ENCODE results near the gene SLC13A4.
"Not testable (repeated sequence)": the region's sequence is repeated elsewhere in the genome, so short reads cannot be mapped to it uniquely, and the experiment has no call there.

SLC13A4 gene

DNA sequence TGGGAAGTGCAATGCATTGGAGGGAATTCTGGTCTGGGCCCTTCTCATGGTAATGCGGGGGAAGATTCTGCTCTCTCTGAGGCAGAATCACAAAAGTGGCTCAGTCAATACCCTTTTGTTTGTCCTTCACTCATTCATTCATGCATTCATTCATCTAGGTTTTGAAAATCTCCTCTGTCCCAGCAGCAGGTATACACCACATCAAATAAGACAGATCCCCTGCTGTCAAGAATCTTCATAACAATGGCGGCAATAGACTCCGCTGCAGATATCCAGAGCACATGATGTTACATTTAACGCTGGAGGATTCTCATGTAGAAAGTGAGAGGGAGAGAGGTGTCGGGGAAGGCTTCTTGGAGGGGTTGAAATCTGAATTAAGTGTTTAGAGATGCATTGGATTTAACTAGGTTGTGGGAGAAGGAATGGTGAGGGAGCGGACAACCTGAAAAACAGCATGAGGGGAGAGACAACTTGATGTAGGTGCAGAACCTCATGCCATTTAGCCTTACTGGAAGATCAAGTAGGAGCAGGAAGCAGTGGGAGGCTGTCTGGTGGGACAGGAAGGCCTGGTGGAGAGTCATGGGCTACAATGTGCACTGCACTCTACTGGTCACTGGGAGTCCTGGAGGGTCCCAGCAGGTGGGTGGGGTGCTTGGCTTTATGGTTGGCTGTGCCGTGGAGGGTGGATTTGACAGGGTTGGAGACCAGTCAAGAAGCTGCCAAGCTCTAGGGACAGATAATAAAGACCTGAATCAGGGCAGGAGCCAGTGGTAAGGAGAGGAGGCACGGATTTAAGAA is 25.8 kb upstream of the SLC13A4 start:
- no peak for DNase-seq (ENCODE audit: low read depth in 2 of 2)

DNA sequence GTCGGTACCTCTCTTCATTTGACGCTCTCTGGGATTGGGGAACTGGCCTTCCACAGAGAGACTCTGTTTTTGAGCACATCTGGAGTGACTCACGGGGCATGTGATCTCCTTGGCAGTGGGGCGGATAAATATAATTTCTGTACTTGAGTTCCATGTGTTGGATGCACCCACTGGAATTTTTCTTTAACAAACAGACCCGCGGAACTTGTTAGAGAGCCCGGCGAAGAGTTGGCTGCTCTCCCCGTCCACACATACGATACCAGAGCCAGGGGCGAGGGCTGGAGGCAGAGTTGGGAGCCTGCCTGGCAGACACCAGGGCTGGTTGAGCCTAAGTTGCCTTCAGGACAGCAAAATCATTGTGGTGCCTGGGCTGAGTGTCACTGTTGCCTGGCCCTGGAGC is 20.8 kb upstream of the SLC13A4 start, which contains the start of gene FAM180A:
Gene FAM180A (minus strand): TSS at position 44 of the 400 bp plus-strand sequence. CDS start 233 bp downstream, outside the sequence.
- DNase-seq (ENCODE audit: low read depth in 2 of 2): no peak

DNA sequence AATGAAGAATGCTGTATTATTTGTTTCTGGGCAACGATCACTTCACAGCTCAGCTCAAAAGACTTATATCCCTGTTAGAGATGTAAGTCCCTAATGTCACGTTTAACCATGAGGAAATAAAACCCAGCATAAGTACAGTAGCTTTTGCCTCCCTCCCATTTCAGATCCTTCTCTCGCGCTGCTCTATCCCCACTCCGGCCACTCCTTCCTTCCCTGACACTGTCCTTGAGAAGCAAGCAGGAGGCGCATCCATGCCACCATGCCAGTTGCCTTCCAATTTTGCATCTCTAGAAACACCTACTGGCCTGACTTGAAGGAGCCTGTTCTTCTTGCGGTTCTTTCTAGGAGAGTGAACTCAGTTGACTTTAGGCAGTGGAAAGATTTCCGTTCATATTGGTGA is 19.4 kb upstream of the SLC13A4 start:
- DNase-seq (ENCODE audit: low read depth in 2 of 2): no peak

DNA sequence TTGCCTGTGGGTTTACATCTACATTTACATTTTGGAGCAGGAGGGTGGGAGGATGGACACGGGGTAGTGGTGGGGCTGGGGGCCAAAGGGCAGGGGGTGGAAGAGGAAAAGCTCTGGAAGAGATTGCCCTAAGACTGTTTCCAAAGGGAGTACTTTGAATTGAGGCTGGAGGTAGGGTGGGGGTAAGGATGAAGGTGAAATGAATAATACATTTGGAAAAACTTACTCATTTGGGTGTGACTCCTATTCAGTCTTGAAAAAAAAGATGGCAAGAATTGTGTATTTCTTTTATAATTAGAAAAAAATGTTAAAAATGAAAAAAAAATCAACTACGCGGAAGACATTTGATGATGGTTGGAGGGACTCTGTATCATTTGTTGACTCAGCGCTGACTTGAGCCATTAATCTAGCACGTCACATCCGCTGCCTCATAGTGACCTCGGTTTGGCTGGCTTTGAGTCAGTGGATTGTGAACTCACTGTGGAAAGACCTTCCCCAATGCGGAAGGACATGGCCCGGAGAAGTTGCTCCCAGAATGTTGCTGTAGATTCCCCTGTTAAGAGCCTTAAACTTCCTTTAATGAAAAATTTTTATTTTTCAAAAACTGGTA is 17.8 kb upstream of the SLC13A4 start:
- no peak for DNase-seq (ENCODE audit: low read depth in 2 of 2)

DNA sequence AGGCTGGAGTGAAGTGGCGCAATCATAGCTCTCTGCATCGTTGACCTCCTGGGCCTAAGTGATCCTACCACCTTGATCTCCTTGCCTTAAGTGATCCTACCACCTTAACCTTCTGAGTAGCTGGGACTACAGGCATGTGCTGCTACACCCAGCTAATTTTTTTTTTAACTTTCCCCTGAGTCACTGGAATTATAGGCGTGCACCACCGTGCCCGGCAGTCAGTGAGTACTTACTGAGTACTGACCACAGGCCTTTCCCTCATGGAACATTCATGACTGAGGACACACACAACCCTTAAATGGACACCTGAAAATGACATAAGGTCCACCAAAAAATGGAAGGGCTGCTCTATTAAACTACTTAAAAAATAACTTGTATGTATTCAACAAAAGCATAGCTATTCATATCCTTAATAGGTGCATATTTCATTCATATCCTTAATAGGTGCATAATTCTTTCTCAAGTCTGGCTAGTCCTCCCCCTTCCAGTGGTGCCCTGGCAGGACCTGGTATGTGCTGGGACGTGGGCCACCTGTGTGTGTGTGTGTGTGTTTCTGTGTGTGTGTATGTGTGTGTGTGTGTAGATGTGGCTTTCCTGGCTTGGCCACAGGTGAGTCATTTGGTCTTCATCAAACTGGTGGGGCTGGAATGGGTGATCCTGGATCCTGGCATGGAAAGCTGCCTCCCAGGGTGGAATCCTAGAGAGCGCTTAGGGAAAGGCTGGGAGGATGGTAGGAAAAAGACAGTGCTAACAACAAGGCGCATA is 17.1 kb upstream of the SLC13A4 start:
- no peak for DNase-seq (ENCODE audit: low read depth in 2 of 2)

DNA sequence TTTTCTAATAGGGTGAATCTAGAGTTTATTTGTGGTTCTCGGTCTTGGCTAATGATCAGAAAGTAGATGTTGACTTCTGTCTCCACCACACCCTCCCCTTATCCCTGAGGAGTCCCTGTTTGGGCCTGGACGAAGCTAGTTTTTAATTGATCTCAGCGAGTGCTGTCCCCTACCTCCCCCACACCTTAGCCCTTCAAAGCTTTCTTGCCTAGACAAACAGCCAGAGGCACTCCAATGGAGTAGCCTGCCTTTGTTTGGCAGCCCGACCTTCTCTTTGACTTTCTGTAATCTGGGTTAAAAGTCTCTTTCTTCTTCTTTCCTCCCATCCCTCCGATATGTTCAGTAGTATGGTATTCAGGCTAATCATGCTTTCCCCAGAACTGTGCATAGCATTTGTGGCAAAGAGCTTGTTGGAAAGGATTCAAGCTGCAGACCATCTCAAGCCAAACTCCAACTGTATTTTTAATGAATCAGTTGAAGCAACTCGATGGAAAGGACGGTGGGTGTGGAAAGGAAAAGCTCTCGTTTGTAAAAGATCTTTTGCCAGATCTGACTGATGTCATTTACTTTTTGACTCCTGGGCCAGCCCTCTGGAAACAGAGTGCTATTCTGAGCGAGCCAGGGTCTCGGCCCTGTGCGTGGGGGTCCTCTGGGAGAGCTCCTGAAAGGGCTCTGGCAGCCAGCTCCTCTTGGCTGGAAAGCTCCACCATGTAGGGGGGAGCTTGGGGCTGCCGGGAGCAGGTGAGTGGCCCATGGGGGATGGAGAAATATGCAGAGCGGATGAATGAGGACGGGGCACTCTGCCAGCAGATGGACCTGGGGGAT is 16.1 kb upstream of the SLC13A4 start:
- no peak for DNase-seq (ENCODE audit: low read depth in 2 of 2)

DNA sequence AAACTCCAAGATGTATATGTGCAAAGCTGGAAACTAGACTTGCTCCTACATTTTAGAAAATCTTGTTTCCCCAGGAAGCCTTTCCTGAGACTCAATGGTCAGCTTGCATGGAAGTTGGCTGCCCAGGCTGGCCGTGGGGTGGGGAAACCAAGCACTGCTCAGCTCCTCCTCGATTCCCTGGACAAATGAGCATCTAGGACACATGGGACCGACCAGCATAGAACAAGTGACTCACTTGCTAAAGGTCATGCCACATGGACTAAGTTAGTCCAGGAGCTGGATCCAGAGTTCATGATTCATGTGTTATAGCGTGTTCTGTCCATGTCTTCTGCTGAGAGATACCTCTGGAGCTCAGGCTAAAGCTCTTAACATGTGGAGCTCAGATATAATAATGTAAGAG is 14.4 kb upstream of the SLC13A4 start:
- DNase-seq (ENCODE audit: low read depth in 2 of 2): no peak

DNA sequence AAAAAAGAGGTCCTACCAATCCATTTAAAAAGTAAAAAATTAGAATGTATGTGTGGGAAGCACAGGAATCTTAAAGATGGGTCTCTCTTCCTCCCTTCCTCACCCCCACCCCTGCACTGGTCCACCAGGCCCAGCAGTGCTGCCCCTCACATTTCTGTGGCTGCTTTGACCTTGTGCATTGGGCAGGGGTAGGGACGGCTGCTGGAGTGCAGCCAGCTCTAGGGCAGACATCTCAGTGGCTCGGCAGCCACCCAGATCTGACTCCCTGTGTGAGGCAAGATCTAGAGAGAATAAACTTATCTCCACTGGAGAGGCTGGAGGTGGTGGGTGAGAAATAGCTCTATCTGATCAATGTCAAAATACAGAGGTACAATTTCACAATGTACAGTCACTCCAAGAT is 13.9 kb upstream of the SLC13A4 start:
- DNase-seq (ENCODE audit: low read depth in 2 of 2): no peak

DNA sequence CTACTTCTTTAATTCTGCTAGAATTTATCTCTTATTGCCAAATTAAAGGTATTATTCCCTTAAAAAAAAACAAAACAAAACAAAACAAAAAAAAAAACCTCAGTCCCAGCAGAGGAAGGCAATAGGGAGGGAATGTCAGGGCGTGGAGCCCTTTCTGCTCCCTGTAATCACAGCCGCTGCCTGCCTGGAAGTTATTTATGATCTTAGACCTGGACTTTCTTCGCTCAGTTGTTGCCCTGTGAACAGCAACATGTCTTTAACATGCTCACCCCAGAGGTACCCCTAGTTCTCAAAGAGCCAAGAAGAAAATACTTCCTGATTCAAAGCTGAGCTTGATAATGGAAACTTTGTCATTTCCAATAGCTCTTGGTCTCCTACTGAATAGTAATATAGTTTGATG is 12.9 kb upstream of the SLC13A4 start:
- DNase-seq (ENCODE audit: low read depth in 2 of 2): no peak

DNA sequence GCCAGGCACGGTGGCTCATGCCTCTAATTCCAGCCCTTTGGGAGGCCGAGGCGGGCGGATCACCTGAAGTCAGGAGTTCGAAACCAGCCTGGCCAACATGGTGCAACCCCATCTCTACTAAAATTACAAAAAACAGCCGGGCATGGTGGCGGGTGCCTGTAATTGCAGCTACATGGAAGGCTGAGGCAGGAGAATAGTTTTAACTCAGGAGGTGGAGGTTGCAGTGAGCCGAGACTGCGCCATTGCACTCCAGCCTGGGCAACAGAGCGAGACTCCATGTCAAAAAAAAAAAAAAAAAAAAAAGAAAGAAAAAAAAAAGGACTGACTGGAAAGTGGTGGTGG is 9.3 kb upstream of the SLC13A4 start:
- DNase-seq (ENCODE audit: low read depth in 2 of 2): not testable (repeated sequence)

DNA sequence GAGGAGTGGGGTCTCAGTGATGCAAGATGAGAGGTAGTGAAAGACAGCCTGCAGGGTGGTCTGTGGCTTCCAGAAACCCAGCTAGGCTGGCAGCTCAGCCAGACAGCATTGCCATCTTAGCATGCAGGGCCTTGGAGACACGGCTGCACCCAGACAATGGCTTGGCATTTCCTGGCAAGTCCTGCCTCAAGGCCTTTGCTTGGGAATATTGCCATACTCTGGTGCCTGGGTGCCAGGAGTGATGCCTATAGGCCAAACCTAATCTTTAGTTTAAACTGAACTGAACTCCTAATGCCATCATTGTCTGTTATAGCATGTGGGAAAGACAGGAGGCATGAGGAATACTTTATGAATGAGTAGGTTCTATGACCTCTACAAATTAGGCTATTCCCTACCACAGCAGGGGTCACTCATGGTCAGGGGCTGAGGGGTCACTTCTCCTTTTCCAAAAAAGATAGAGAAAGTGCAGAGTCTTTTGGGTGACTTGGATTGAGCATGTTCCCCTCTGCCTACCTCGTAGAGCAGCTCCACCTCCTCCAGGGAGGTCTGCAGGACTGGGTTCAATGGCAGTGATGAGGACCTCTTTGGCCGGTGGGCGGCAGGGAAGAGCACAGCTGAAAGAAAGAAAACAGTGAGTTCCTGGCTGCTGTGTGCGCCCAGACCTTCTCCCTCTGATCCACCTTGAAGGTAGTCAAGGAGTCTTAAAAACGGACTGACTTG is 8.8 kb upstream of the SLC13A4 start:
- no peak for DNase-seq (ENCODE audit: low read depth in 2 of 2)

DNA sequence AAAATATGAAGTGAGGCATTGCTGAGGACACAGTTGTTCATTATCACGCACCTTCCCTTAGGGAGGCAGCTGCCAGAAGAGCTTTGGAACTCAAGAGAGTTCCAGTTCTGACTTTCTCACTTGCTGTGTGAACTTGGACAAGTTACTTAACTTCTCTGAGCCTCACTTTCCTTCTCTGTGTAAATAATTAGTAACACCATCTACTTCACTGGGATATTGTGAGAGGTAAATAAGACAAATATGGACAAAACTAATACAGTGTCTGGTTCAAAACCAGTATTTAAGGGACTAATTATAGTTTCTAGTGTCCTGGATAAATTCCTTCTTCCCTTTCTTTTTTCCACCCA is 6.3 kb upstream of the SLC13A4 start:
- no peak for DNase-seq (ENCODE audit: low read depth in 2 of 2)

DNA sequence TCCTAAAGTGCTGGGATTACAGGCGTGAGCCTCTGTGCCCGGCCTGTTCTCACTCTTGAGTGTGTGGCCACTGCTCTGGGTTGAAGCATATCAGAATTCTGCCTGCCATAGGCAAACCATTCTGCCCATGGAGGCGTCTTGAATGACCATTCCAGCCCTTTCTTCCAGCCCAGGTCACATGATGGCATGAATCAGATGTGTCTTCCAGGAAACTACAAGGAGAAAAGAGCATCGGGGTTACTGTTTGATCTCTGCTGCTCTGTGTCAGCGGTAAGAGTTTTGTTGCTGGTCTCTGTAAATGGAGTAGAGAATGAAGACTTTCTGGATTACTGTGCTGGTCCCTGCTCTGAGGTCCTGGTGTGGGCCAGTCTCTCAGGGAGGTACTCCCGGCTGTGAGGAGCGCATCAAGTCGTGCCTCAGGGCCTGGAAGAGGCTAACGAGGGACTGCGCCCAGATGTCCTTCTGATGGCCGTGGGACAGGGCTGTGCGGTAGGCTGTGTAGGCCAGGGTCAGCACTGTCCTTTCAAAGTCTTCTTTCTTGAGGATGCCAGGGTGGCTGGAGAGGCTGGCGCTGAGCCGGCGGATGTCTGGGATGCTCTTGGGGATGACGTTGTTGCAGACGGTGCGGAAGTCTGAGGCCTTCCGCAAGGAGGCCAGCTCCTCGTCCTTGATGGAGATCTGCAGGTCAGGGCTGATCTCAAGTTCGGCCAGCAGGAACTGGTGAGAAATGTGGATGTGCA is 5.8 kb upstream of the SLC13A4 start:
- DNase-seq (ENCODE audit: low read depth in 2 of 2): no peak

DNA sequence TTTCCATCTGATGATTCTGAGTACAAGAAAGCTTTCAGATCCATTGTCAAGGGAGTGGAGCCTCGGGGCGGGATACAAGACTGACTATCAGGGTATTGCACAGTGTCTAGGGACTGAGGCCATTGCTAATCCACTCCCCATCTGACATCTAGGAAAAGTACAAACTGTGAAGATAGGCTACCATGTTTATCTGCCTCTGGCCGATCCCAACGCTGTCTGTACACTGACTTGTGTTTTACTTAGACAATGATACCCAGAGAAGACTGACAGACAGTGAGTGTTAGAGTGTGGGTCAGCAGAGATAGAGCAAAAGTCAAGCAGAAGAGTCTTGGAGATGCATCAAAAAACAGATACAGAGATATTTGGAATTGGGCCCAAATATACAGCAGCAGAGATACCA is 3.1 kb upstream of the SLC13A4 start:
- no peak for DNase-seq (ENCODE audit: low read depth in 2 of 2)

DNA sequence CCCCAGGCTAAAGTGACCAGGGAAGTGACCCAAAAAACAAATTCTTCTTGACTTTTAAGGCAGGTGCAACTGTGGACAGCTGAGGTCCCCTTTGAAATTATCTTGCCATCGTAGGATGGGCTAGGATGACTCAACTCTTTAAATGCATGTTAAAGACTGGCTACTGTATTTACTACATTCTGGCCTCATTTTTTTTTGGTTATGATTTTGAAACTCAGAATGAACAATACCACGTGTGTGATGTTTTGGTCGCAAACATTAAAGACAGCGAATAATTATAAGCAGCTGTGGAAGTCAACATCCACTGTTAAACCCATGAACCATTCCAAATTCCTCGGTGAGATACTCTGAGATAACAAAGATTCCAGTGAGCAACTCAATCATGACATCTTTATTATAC is 1.2 kb upstream of the SLC13A4 start:
- DNase-seq (ENCODE audit: low read depth in 2 of 2): no peak

DNA sequence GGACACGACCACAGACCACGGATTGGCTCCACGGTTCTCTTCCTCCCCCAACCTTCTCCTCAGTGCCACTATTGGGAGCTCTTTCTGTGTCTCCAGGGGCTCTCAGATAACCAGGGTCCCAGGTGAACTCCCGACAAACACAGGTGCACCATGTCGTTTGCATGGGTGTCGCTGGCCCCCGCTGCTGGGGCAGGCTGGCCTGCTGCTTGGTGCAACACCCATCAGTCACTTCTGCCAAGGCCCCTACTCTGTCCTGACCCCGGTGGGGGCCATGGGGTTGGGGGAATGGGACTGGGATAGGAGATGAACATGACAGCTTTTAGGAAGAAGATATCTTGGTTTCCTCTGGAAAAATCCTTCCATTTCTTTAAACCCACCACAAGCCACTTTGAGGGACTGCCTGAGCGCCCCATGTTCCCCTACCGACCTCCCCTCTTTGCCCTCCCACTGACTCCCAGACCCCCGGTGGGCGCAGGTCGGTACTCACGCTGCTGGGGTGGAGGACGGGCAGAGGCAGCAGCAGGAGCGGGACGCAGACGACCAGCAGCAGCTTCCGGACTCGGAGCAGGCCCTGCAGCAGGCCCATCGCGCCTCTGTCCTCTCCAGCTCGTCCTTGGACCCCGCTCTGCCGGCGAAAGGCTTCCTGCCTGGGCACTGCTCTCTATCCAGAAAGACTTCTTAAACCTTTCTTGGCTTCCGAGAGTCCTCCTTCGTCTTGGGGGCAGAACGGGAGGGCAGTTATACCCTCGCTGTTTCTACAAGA is 894 bp downstream of the SLC13A4 start:
- no peak for DNase-seq (ENCODE audit: low read depth in 2 of 2)

DNA sequence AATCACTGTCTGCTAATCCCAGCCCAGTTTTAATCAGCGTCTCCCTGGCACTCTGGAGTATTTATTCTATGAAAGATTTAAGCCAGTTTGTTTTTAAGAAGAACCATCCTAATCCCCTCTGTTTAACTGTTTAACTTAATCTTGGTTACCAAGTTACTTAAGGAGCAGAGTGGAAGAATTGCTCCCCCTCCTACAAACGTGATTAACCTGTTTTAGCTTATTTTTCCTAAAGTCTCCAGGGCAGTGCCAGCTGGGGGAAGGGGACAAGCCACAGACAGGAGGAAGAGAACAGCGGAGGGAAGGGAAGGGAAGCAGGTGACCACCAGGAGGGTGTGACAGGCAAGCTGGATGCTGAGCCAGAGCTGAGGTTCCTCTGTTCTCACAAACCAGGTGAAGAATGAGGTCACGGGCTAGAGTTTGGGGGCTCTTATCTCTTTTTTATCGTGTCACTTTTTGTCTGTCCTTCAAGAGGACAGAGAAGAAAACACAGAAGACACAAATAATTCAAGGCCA is 1.7 kb downstream of the SLC13A4 start:
- DNase-seq (ENCODE audit: low read depth in 2 of 2): no peak

DNA sequence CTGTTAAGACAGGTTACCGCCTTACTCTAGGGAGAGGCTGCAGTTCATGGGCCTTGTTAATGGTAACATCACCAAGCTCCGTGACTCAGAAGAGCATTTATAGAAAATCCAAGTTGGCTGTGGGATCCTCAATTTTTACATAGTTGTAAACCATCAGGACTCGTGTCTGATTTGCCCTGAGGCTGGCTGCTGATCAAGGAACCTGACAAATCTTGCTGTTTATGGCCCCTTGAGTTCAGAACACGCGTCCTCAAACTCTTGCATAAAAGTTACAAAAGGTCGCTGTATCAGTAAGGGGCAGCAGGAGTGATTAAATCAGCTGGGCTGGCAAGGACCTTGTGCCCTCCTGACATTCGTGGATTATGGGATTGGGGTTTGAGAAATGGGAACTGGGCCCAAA is 4.6 kb downstream of the SLC13A4 start:
- no peak for DNase-seq (ENCODE audit: low read depth in 2 of 2)

DNA sequence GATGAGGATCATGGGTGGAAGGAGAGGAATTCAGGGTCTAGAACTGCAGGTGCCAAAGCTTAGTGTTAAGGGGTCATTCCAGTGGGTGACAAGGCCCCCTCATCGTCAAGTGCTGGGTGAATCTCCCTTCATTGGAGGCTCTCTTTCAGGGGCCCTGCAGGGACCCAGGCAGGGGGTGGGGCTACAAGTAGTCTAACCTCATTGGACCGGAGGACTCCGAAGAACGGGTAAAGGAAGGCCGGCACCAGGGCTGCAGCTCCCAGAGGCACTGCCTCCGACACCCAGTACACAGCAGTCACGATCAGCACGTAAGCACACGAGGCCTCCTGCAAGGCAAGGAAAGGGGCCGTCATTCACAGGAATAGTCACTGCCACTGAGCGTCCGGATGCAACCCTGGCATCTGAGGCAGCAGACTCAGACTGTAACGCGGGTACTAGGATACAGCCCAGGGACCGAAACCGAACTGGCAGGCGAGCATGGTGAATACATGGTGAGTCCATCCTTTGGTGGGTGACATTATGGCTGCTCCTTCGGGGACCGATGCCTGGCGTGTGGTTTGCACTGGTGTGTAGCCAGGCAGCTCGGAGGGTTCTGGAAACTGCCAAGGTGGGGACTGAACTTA is 6.7 kb downstream of the SLC13A4 start:
- DNase-seq (ENCODE audit: low read depth in 2 of 2): no peak
